CD4-positive, alpha-beta T cell treated with Interleukin-17A for 1 hour (primary cell): ENCODE results near the gene CADM1.

Source experiments
- DNase-seq: peaks from one replicate; pipeline ENCODE4 v3.0.0-alpha.2; 2020

Gene CADM1

GRCh38 chr11:115226556-115226955, 277.7 kb downstream of the CADM1 start:
- no peak for DNase-seq

- no peak for DNase-seq
Measured at GRCh38 chr11:115224551-115224950, 279.7 kb downstream of the CADM1 start.

GRCh38 chr11:115222863-115223530, 281.2 kb downstream of the CADM1 start:
- peak; percentile 7 for DNase-seq

GRCh38 chr11:115222218-115222862, 281.9 kb downstream of the CADM1 start:
- DNase-seq = peak; percentile 56

- DNase-seq = no peak
Measured at GRCh38 chr11:115221461-115222069, 282.6 kb downstream of the CADM1 start.

GRCh38 chr11:115220911-115221310, 283.3 kb downstream of the CADM1 start:
- DNase-seq = no peak

- no peak for DNase-seq
Measured at GRCh38 chr11:115220423-115220822, 283.8 kb downstream of the CADM1 start.

GRCh38 chr11:115219376-115219775, 284.8 kb downstream of the CADM1 start:
- no peak for DNase-seq

GRCh38 chr11:115217726-115218311, 286.4 kb downstream of the CADM1 start:
- peak; percentile 31 for DNase-seq

GRCh38 chr11:115215694-115216617, 288.3 kb downstream of the CADM1 start:
- no peak for DNase-seq

- DNase-seq = peak; percentile 31
Measured at GRCh38 chr11:115214644-115215234, 289.5 kb downstream of the CADM1 start.

- no peak for DNase-seq
Measured at GRCh38 chr11:115213007-115213406, 291.2 kb downstream of the CADM1 start.

GRCh38 chr11:115208808-115209259, 295.4 kb downstream of the CADM1 start:
- DNase-seq = no peak

- DNase-seq = no peak
Measured at GRCh38 chr11:115207916-115208315, 296.3 kb downstream of the CADM1 start.

- no peak for DNase-seq
Measured at GRCh38 chr11:115207166-115207591, 297.0 kb downstream of the CADM1 start.

GRCh38 chr11:115206365-115207022, 297.7 kb downstream of the CADM1 start:
- no peak for DNase-seq

- no peak for DNase-seq
Measured at GRCh38 chr11:115202900-115203552, 301.2 kb downstream of the CADM1 start.

- no peak for DNase-seq
Measured at GRCh38 chr11:115202074-115202473, 302.1 kb downstream of the CADM1 start.

GRCh38 chr11:115201111-115201792, 303.0 kb downstream of the CADM1 start:
- DNase-seq = no peak

GRCh38 chr11:115199481-115200069, 304.6 kb downstream of the CADM1 start:
- no peak for DNase-seq
